GM10847 (cell line): ENCODE data around the gene CNTNAP2.

Experiments
- POLR2A ChIP-seq: IDR thresholded peaks from 2 replicates; pipeline ENCODE4 v1.6.1; 2011; ENCODE audit not compliant: insufficient read length; ENCODE audit errors: extremely low read depth

The CNTNAP2 gene

GRCh38 chr7:147406521-147407135, 1290.0 kb downstream of the CNTNAP2 start:
- no peak for TF ChIP-seq POLR2A

GRCh38 chr7:147411096-147411495, 1294.5 kb downstream of the CNTNAP2 start:
- TF ChIP-seq POLR2A, result no peak

GRCh38 chr7:147412109-147412508, 1295.5 kb downstream of the CNTNAP2 start:
- no peak for TF ChIP-seq POLR2A

GRCh38 chr7:147412782-147413556, 1296.4 kb downstream of the CNTNAP2 start:
- no peak for TF ChIP-seq POLR2A

- TF ChIP-seq POLR2A, result no peak
These were observed 1296.9 kb downstream of the CNTNAP2 start for GRCh38 chr7:147413557-147413870.

- TF ChIP-seq POLR2A, result no peak
These were observed 1299.4 kb downstream of the CNTNAP2 start for GRCh38 chr7:147415991-147416390.

- no peak for TF ChIP-seq POLR2A
These were observed 1302.4 kb downstream of the CNTNAP2 start for GRCh38 chr7:147418966-147419365.

GRCh38 chr7:147423875-147424274, 1307.3 kb downstream of the CNTNAP2 start:
- TF ChIP-seq POLR2A, result no peak

- TF ChIP-seq POLR2A, result no peak
These were observed 1311.5 kb downstream of the CNTNAP2 start for GRCh38 chr7:147428075-147428474.

GRCh38 chr7:147429961-147430360, 1313.4 kb downstream of the CNTNAP2 start:
- no peak for TF ChIP-seq POLR2A

GRCh38 chr7:147432079-147432478, 1315.5 kb downstream of the CNTNAP2 start:
- no peak for TF ChIP-seq POLR2A

GRCh38 chr7:147432576-147432975, 1316.0 kb downstream of the CNTNAP2 start:
- TF ChIP-seq POLR2A, result no peak

- TF ChIP-seq POLR2A, result no peak
These were observed 1320.1 kb downstream of the CNTNAP2 start for GRCh38 chr7:147436718-147437117.

- no peak for TF ChIP-seq POLR2A
These were observed 1321.6 kb downstream of the CNTNAP2 start for GRCh38 chr7:147438216-147438615.

GRCh38 chr7:147443942-147444341, 1327.3 kb downstream of the CNTNAP2 start:
- no peak for TF ChIP-seq POLR2A

GRCh38 chr7:147452816-147453215, 1336.2 kb downstream of the CNTNAP2 start:
- no peak for TF ChIP-seq POLR2A

- TF ChIP-seq POLR2A, result no peak
These were observed 1348.6 kb downstream of the CNTNAP2 start for GRCh38 chr7:147465223-147465622.

GRCh38 chr7:147472556-147472955, 1356.0 kb downstream of the CNTNAP2 start:
- no peak for TF ChIP-seq POLR2A

- no peak for TF ChIP-seq POLR2A
These were observed 1358.3 kb downstream of the CNTNAP2 start for GRCh38 chr7:147474862-147475261.
